Upper lobe of left lung (tissue), 4 donors: ENCODE measurements around the gene XPO6.

ENCODE experiments used
- CTCF ChIP-seq, 6 experiments: fragments of 450-650 bp in 4 of 6; fragments of 200-600 bp in 2 of 6; sonication (generic) in 2 of 6; IDR thresholded peaks; one replicate each; pipeline ENCODE4 v1.5.1; 2016 to 2019; ENCODE audit warnings: antibody characterized with exemption in 6 of 6
- EP300 ChIP-seq, 4 donors: sonication (generic); formaldehyde crosslinking; IDR thresholded peaks; one replicate each; pipeline ENCODE4 v1.5.1; 2017; ENCODE audit warnings: antibody characterized with exemption in 4 of 4, control low read depth in 2 of 4
- POLR2A ChIP-seq, 4 donors: fragments of 450-650 bp; IDR thresholded peaks; one replicate each; pipeline ENCODE4 v1.5.1; 2016 to 2017; ENCODE audit warnings: antibody characterized with exemption in 4 of 4, mild to moderate bottlenecking in 2 of 4
- POLR2AphosphoS5 ChIP-seq, 2 donors: sonication (generic); formaldehyde crosslinking; IDR thresholded peaks; one replicate each; pipeline ENCODE4 v1.5.1; 2017; ENCODE audit warnings: antibody characterized with exemption in 2 of 2

GRCh38 chr16:28168991-28169554 is 42.7 kb downstream of the XPO6 start:
- TF ChIP-seq CTCF (IDR thresholded peaks at IDR 0.05) (no peak), POLR2A (IDR thresholded peaks at IDR 0.05) (no peak), EP300 (IDR thresholded peaks at IDR 0.05) (no peak), POLR2AphosphoS5 (IDR thresholded peaks at IDR 0.05) (no peak)
